ENCODE results near the gene ZBTB5.

Gene ZBTB5

DNA sequence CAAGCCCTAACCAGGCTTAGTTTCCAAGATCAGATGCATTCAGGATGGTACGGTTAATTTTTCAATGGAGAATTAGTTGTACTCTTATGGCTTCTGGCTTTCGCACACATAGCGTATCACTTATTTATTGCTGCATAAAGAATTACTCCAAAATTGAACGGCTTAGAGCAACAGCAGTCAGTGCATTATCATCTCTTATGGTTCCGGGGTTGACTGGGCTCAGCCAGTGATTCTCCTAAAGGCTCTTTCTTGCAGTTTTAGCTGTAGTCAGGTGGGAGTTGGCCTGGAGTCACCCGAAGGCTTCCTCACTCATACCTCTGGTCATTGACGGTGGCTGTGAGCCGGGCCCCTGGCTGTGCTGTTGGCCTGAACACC is 43.3 kb downstream of the ZBTB5 start:
- DNase-seq = no peak

DNA sequence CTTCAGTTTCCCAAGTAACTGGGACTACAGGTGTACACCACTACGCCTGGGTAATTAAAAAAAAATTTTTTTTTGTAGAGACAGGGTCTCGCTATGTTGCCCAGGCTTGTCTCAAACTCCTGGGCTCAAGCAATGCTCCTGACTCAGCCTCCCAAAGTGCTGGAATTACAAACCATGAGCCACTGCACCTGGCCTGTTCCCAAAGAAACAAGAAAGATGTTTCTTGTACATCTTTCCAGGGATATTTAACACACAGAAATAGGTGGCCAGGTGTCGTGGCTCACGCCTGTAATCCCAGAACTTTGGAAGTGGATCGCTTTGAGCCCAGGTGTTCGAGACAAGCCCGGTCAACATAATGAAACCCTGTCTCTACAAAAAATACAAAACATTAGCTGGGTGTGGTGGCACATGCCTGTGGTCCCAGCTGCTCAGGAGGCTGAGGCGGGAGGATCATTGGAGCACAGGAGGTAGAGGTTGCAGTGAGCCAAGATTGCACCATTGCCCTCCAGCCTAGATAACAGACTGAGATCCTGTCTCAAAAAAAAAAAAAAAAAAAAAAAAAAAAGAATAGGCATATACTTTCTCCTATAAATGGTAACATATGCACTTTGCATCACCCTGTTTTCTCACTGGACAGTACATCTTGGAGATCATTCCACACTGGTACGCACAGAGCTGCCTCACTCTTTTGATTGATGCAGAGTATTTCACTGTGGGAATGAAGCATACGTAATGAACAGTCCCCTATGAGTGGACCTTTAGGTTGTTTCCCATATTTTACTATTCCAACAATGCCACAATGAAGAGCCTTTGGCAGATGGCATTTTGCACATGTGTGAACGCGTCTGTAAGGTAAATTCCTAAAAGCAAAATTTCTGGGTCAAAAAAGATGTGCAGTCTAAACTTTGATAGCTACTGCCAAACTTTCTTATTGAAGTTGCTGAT is 44.7 kb downstream of the ZBTB5 start:
- DNase-seq = no peak

DNA sequence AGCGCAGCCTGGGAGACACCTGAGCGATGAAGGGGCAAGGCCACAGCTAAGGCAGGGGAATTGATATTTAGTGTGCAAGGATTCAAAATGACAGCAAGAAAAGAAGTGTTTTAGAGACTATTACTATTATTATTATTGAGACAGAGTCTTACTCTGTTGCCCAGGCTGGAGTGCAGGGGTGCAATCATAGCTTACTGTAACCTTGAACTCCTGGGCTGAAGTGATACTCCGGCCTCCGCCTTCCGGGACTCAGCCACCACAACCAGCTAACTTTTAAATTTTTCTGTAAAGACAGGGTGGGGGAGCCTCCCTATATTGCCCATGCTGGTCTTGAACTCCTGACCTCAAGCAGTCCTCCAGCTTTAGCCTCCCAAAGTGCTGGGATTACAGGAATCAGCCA is 46.0 kb downstream of the ZBTB5 start:
- DNase-seq = no peak

DNA sequence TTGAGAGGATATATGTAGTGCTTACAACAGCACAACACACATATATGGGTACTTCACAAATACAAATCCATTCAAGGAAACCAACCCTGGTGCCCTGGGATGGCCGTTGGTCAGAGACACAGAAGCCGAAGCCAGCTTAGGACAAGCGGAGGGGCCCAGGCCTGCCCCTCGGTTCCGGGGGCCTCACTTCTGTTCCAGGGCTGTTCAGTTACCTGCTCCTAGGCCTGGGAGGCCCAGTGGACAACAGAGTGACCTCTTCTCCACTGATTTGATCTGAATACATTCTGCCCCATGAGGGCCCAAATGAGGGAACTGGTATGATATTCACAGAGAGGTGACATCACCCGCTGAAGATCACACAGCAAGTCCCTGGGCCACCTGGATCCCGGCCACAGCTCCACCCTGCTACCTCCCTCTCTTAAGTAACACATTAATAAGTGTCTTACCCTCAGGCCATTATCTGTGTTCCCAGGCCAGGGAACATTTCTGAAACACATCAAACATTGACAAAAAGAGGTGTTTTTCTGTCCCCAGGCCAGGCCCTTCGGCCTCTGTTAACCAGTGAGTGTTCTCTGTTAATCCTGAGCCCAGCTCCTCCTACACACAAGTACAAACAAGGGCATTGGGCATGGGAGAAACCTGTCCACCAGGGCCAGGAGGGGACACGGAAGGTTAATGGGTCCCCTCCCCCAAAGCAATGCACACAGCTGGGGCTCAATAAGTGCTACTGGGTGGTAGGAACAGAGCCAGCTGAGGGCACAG is 47.2 kb downstream of the ZBTB5 start:
- DNase-seq = no peak

DNA sequence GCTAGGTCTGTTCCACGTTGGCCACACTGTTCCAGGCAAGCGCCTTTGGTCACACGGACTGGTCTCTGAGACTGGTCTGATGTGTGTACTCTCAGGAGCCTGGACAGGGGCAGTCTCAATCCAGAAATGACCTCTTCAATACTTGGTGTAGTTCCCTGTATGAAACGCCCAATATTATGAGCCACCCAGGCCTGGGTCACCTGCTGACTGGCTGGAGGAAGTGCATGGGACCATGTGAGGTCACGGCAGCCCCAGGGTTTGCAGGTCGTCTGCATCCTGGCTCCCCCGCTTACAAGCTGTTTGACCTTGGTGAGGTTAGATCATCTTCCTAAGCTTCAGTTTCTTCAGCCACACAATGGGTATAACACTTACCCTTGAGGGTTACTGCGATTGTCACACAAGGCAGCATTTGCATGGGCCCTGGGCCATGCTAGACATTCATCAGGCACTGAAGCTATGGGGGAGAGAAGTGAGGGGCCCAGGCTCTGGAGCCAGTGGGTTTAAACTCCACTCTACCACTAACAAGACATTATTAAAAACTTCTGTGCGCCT is 47.9 kb downstream of the ZBTB5 start:
- no peak for DNase-seq

DNA sequence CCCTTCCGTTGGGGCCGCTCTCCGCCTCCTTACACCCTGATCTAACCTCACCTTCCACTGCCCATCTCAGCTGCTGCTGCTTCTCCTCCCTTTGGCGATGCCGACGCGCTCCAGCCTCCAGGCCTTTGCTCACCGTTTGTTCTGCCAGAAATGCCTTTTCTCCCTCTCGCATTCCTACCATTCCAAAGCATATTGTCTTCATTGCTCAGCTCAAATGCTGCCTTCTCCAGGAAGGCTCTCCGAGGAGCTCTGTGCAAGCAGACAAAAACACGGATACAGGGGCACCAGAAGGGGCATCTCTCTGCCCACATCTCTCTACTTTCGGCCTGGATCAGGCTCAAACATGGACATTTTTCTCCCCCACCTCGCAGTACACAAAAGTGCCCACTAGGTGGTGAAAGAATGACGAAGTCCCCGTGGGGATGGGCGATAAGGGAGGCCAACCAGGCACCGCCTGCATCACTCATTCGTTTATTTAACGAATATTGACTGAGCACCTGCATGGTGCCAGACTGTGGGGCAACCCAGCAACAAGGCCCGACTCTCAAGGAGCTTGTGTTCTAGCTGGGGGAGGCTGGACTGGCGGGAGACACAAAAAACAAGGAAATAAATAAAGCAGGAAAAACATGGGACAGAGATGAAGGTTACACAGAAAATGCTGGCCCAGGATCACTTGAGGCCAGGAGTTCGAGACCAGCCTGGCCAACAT is 50.1 kb downstream of the ZBTB5 start:
- DNase-seq = peak; percentile 88

DNA sequence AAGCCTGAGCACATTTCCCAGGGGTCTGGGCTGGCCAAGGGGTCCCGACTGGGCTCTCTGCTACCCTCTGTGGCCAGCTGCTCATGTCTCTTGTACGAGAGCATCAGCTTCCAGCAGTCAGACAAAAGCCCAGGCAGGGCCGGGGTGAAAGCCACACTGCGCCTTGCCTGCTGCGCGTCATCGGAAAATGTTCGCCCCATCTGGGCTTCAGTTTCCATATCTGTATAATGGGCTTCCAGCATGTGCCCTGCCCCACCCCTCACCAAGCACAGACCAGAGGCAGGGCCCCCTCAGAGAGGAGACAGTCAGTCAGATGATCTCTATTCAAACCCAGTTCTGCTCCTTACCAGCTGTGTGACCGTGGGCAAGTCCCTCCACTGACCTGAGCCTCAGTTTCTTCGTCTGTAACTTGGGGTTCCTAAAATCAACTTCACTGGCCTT is 50.7 kb downstream of the ZBTB5 start:
- no peak for DNase-seq

DNA sequence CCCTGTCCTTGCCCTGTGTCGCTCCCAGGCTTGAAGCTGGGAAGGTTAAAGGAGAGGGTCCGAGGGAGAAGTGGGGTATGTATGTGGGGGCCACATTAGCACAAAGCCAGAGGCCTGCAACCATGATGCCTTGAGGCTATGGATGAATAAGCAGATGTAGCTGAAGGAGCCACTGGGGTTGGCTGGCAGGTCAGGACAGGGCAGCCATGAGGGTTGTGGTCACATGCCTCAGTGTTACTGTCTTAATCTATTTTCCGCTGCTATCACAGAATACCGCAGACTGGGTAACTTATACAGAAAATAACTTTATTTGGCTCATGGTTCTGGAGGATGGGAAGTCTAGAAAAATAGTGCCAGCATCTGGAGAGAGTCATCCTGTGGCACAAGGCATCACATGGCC is 51.9 kb downstream of the ZBTB5 start:
- DNase-seq = no peak

DNA sequence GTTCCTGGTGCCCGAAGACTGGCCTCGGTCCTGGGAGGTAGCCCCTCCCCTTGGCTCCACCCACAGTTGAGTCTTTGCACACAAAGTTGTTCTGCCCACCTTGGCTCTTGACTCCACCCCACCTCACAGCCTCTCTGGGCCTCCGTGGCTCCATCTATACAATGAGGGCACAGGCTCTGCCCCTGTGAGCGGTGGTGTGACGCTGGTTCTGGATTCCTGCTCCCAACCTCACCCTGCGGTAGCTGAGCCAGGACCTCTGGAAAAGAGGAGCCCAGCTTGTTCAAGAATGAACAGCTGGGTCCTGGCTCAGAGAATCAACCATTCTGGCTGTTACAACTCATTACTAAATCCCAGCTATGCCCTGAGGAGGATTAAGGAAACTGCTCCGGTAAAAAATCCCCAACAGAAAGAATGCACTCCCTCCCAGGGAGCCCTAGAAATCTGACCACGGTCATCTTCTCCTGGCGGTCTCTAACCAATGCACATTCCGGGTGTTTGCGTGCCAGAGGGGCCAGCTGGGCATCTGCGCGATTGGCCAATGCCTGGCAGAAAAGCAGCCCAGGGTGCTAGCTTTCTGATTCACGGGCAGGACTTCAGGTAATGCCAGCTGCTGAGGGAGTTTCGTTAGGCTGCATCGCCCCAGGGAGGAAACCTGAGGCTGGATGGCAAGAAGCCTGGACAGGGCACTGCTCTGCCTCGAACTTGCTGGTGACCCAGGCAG is 52.7 kb downstream of the ZBTB5 start:
- DNase-seq = no peak

DNA sequence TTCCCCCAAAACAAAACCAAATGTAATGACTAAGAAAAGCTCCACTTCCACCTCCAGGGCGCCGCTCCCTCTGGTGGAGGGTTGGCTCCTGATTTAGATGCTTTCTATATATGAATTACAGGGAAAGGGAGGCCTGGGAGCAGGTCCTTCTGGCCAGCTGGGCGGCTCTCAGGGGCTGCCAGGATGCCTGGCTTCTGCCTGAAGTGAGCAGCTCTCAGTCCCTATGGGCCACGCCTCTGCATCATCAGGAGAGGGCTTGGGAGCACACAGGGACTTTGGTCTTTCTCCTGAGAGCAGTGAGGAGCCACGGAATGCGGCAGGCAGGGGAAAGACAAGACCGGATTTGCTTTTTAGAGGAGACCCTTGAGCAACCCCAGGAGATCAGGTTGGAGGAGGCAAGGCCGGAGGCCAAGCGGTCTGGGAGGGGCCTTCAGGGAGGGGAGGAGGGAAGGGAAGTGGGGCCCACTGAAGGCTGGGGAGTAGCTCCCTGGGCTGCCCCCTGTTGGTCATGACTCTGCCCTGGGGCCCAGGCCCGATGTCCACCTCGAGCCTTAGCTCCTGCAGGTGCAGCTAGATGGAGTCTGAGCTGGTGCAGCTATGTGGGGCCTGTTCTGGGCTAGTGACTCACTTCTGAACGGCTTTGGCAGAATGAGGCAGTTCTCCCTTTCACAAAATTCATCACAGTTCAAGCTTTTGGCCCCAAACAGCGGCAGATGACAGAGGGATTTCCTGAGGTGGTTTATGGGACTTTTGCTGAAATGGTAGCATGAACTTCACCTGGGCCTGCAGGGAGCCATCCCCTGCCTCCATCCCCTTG is 54.1 kb downstream of the ZBTB5 start:
- no peak for DNase-seq

DNA sequence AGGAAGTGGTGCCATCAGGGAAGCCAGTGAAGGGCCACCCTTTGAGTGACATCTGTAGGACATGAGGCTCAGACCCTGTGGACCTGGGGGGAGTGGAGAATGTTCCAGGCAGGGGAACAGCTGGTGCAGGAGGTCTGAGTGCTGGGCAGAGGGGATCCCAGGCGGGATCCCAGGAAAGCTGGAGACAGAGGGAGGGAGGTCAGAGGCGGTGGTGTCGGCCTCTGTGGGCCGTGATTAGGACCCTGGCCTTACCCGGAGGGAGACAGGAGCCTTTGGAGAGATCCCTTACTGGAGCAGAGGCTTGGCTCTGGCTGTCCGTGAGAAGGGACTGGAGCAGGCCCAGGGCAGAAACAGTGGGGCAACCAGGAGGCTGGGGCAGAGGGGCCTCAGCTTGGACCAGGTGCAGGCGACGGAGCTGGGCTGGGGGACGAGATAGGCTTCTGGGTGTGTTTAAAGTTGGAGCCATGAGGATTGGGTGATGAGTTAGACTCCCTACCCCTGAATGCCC is 54.8 kb downstream of the ZBTB5 start:
- DNase-seq = no peak

DNA sequence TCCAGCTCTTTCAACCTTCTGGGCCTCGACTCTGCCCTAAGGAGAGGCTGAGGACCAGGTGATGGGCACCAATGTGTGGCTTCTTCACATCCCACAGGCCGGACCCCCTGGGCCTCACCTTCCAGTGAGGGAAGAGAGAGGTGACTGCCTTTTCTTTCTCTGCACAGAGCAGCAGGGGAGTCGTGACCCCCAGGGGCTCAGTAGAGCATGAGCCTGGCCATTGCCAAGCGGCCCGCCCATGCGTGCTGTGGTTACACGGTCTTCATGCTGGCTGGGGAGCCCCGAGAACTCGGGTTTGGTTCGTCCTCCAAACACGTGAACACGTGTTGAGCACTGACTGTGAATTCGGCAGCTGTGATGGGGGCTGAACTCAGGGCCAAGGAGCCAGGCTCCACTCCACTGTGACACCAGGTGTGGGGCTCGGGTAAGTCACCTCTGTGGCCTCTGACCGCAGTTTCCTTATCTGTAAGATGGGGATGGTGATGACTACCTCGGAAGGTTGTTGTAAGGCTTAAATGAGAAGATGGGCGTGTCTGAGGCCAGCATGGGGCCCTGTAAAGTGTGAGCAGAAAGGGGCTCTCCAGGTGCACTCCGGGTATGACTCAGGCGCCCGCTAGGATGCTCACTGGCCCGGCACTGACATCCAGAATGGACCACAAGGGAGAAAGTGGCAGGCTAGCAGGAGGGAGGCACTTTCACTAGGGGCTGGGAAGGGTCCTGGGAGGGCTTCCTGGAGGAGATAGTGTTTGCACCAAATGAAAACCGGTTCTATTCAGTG is 56.1 kb downstream of the ZBTB5 start:
- peak; percentile 91 for DNase-seq

DNA sequence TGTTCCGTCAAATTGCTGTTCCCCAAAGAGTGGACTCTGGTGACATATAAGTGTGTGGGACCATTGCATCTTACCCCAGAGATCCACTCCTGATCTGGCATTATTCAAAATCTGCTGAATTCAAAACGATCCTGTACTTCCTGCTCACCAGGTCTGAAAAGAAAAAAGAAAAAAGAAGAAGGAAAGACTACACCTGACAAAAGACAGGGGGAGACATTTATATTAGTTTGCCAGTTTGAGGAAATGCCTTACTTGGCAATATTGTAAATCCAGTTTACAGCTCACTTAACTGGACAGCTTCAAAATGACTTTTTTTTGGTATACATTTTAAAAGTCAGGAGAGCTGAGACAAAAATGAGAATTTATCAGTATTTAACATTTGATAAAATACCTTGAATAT is 57.8 kb downstream of the ZBTB5 start:
- no peak for DNase-seq

DNA sequence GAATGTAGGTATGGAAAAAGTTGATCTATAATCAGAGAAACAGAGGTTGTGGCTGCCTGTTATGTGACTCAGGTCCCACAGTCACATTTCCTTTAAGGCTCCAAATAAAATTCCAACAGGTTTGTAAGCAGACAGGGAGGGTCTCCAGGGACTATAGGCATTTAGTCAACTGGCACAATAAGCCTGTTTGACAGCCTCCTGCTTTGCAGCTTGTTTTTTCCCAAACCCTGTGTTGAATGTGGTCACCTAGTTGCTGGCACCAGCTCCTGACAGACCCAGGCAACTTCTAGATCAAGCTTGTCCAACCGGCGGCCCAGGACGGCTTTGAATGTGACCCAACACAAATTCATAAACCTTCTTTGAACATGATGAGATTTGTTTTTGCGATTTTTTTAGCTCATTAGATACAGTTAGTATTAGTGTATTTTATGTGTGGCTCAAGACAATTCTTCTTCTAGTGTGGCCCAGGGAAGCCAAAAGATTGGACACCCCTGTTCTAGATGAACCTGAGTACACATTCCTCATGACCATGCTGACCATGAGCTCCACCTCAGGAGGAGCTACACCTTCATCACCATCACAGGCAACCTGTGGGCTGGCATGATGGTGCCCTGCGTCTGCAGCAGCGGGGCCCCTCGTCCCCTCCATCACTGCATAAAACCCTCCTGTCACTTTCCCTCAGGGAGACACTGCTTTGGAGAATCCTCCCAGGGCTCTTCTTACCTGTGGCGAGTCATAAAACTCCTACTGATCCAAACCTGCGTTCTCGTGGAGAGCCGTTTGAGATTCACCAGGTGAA is 58.4 kb downstream of the ZBTB5 start:
- no peak for DNase-seq

DNA sequence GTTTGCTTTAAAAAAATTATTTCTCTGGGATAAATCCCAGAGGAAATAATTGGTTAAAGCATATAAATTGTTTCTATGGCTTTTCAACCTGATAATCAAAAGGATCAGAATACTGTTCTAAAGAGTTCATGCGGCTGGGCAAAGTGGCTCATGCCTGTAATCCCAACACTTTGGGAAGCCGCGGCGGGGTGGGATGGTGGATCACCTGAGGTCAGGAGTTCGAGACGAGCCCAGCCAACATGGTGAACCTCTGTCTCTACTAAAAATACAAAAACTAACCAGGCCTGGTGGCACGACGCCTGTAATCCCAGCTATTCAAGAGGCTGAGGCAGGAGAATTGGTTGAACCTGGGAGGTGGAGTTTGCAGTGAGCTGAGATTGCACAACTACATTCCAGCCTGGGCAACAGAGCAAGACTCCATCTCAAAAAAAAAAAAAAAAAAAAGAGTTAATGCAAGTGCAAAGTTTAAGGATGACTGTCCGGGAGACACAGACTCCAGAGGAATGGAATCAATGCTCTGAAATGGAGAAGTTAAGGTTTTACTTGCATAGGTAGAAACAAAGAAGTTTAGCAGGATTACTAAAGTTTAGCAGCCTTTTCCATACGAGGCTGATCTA is 59.4 kb downstream of the ZBTB5 start:
- no peak for DNase-seq

DNA sequence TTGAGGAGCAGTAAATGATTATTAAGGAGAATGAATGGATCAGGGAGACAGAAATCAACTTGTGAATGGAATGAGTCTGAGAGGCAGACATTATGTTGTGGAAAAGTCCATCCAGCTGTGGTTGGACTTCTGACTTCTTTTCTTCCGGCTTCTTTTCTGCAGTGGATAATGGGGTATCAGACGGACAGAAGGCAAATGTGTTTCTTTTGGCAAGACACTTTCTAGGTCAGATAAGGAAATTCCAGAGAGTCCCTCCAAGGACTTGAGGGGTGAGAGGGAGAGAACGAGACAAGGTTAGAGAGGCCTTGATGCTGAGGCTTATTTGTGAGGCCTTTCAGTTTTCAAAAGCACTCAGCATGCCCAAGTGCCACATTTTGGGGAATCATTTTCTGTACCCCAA is 59.9 kb downstream of the ZBTB5 start:
- no peak for DNase-seq

DNA sequence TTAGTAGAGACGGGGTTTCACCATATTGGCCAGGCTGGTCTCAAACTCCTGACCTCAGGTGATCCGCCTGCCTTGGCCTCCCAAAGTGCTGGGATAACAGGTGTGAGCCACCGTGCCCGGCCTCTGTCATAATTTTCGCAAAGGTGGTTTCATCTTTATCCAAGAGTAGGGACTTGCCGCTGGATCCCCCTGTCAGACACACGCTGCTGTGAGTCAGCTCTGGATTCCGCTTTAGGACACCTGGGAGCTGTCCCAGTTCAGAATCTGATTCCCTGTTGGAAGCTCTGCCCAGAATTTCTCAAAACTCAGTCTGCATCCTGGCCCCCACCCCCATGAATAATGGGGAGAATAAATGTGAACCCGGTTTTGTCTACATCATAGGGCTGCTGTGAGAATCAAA is 60.7 kb downstream of the ZBTB5 start:
- no peak for DNase-seq

DNA sequence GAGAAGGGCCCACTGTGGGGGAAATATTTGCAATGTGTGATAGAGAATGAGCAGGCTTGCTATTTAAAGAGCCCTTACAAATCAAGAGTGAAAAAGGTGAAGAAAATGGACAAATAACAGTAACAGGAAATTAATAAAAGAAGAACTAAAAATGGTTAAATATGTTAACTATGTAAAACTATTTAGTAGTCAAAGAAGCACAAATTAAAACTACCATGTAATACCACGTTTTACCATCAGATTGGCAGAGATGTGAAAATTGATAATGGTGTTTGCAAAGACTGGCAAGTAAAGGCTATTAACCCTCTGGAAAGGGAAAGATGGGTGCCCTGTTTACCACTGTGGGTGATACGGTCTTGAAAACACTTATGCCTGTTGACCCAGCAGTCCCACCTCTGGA is 65.9 kb downstream of the ZBTB5 start:
- DNase-seq = no peak

DNA sequence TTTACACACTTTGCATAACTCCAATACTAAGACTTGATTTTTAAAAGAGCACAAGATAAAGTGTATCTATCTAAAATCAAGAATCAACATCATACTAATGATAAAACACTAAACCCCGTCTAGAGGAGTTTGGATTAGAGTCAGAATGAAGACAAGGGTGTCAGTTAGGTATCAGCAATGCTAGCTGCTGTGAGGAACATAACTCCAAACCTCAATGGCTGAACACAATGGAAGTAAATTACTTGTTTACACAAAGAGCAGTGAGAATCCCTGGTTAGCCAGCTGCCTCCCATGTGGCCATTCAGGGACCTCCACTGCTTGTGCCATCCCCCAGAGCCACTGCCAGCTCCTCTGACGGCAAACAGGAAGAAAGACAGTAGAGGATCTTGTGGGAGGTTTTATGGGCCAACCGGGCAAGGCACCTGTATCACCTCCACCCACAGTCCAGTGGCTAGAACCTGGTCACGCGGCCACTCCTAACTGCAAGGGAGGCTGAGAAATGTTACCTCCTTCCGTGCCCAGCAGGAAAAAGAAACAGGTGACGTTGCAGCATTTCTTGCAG is 66.7 kb downstream of the ZBTB5 start:
- no peak for DNase-seq
